ENCODE data around the gene RRM2.

DNA sequence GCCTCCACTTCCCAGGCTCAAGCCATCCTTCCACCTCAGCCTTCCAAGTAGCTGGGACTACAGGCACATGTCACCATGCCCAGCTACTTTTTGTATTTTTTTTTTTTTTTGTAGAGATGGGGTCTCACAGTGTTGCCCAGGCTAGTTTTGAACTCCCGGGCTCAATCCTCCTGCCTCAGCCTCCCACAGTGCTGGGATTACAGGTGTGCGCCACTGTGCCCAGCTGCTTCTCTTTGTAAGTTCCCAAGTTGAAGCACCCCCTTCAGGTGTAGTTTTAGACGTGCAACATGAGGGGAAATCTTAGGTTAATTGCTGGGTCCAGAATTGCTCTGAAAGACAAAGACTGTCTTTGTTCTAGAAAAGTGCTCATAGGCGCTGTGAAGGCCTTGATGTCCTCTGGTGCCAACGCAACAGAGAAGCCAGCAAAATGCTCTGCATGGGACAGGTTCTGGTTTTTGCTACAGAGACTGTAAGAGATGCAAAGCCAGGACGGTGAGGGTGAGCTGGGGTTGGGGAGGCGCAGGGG, 46.6 kb downstream of the RRM2 start:
- TF ChIP-seq, protein P1, sequence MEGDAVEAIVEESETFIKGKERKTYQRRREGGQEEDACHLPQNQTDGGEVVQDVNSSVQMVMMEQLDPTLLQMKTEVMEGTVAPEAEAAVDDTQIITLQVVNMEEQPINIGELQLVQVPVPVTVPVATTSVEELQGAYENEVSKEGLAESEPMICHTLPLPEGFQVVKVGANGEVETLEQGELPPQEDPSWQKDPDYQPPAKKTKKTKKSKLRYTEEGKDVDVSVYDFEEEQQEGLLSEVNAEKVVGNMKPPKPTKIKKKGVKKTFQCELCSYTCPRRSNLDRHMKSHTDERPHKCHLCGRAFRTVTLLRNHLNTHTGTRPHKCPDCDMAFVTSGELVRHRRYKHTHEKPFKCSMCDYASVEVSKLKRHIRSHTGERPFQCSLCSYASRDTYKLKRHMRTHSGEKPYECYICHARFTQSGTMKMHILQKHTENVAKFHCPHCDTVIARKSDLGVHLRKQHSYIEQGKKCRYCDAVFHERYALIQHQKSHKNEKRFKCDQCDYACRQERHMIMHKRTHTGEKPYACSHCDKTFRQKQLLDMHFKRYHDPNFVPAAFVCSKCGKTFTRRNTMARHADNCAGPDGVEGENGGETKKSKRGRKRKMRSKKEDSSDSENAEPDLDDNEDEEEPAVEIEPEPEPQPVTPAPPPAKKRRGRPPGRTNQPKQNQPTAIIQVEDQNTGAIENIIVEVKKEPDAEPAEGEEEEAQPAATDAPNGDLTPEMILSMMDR (IDR thresholded peaks at IDR 0.05; ENCODE audit: poor library complexity, severe bottlenecking), result no peak
- TF ChIP-seq RAD21 (conservative IDR thresholded peaks at IDR 0.05), result no peak
- no peak for TF ChIP-seq SMC3 (conservative IDR thresholded peaks at IDR 0.05; ENCODE audit: poor library complexity)
- TF ChIP-seq, protein P2, sequence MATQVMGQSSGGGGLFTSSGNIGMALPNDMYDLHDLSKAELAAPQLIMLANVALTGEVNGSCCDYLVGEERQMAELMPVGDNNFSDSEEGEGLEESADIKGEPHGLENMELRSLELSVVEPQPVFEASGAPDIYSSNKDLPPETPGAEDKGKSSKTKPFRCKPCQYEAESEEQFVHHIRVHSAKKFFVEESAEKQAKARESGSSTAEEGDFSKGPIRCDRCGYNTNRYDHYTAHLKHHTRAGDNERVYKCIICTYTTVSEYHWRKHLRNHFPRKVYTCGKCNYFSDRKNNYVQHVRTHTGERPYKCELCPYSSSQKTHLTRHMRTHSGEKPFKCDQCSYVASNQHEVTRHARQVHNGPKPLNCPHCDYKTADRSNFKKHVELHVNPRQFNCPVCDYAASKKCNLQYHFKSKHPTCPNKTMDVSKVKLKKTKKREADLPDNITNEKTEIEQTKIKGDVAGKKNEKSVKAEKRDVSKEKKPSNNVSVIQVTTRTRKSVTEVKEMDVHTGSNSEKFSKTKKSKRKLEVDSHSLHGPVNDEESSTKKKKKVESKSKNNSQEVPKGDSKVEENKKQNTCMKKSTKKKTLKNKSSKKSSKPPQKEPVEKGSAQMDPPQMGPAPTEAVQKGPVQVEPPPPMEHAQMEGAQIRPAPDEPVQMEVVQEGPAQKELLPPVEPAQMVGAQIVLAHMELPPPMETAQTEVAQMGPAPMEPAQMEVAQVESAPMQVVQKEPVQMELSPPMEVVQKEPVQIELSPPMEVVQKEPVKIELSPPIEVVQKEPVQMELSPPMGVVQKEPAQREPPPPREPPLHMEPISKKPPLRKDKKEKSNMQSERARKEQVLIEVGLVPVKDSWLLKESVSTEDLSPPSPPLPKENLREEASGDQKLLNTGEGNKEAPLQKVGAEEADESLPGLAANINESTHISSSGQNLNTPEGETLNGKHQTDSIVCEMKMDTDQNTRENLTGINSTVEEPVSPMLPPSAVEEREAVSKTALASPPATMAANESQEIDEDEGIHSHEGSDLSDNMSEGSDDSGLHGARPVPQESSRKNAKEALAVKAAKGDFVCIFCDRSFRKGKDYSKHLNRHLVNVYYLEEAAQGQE (IDR thresholded peaks at IDR 0.05; ENCODE audit: borderline replicate concordance), result no peak

All from neural cell (in vitro differentiated cells).